ENCODE measurements around the gene ARHGEF16.

The ARHGEF16 gene

DNA sequence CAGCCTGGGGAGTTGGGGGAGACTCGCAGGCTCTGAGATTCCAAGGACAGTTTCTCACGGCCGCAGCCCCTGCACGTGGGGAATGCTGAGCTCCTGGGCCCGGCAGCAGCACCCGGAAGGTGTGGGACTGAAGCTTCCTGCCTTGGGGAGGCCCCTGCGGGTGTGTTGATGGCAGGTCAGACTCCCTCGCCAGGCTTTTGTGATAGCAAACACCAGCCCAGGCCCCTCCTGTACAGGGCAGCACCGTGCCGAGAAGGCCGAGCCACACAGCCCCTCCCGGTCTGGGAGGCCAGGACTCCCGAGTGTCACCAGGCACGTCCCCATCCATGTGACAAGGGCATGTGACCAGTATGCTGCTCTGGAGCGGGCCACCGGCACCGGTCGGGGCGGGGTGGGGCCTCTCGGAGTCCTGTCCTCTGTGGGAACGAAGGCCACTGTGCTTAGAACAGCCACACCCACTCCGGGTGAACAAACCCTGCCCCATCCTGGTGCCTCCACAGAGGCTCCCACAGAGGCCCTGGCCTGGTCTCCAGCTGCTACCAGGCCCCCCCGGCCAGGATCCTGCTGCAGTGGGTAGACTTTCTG lies 31.1 kb upstream of the ARHGEF16 start:
- no peak for DNase-seq

DNA sequence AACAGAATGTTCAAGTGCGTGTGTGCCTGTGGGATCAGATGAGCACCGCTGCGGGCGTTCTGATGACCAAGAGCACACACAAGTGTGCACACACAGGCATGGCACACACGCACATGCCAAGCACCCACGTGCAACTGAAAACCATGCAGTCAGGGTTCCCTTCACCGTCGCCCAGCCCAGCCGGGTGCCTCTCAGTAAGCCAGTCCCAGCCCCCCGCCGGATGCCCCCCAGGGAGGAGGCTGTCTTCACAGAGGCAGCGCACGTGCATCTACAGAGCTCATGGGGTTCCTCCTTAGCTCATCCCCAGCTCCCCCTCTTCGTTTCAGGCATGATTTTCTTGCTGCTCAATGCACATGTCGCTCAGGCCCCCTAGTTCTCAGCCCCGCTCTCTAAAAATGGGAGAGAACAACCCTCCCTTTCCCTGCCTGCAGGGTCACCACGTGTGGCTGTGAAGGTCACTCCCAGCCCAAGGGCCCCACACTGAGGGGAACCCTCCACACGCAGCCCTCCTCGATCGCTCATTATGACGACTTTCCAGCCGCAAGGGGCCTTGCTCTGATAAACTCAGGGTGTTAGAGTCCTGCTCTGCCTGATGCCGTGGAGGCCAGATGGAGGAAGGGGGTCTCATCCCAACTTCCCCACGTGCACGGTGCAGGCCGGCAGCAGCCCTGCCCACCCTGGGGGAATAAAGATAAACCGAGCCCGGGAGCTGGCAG lies 30.4 kb upstream of the ARHGEF16 start:
- no peak for DNase-seq

DNA sequence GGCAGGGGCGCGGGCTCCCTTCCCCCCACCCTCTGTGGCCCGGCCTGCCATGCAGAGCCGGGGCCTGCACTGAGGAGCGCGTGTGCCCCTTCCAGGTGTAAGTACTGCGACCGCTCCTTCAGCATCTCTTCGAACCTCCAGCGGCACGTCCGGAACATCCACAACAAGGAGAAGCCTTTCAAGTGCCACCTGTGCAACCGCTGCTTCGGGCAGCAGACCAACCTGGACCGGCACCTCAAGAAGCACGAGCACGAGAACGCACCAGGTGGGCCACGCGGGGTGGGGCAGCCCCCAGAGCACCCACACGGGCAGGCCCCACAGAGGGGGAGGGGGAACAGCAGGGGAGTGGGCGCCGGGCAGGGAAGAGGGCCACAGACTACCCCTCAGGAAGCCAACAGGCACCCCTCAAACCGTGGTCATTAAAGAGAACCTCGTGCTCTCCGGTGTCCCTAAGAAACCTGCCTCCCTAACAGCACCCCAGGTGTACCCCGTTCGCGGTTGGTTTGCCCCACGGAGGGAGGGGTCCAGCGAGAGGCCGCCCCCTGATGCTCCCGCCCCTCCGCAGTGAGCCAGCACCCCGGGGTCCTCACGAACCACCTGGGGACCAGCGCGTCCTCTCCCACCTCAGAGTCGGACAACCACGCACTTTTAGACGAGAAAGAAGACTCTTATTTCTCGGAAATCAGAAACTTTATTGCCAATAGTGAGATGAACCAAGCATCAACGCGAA lies 28.8 kb upstream of the ARHGEF16 start:
- DNase-seq: no peak

DNA sequence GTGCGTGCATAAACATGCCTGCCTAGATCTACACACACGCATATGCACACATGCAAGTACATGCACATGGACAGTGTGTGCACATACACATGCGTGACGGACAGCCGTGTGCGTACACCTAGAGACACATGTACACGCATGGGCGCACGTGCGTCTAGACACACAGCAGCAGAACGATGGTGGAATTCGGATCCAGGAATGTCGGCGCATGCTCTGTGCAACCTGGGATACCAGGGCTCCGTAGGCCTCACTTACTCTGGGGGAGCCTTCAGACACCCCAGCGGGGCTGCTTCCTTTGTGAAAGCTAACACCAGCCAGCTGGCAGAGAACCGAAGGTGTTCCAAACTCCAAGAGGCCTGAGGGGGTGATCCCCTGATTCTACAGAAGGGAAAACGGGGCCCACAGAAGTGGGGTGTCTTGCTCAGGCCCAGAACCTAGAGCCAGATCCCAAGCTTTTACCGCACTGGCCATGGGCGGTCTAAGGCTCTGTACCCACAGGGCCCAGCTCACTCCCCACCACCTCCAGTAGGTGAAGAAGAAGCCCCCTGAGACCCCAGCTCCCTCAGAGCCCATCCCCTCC lies 27.4 kb upstream of the ARHGEF16 start:
- DNase-seq: no peak

DNA sequence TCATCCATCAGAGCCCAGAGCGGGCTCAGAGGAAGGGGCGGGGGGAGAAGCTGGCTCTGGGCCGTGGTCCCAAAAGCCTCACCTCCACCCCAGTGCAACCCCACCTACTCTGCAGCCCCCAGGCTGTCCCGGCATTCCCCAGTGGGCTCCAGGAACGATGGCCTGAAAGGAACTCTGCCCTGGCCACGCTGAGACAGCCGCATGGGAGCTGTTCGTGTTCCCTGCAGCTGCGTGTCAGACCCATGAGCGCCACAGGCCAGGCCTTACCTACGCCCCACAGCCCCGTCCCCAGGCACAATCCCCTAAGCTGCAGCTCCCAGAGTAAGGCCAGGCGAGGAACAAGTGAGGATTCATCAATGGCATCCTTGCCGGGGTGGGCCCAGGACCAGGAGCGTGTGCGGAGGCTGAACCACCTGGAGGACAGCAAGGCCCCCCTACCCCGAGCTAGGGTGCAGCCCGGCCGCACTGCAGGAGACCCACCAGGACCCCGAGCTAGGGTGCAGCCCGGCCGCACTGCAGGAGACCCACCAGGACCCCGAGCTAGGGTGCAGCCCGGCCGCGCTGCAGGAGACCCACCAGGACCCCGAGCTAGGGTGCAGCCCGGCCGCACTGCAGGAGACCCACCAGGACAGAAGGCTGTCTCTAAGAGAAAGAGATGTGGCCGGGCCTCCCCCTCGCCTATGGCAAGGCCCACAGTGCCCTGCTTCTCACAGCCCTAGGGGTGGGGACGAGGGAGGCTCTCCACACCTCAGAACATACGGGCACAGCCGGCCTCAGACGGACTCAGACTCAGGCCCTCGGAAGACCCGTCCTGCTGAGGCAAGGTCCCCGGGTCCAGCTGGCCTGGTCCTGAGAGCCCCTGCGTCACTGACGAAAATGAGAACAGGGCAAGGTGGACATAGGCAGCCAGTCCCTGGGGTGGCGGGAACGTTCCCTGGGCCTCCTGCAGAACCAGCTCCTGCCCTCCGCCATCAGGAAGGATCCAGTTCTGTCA lies 26.5 kb upstream of the ARHGEF16 start:
- DNase-seq: no peak

DNA sequence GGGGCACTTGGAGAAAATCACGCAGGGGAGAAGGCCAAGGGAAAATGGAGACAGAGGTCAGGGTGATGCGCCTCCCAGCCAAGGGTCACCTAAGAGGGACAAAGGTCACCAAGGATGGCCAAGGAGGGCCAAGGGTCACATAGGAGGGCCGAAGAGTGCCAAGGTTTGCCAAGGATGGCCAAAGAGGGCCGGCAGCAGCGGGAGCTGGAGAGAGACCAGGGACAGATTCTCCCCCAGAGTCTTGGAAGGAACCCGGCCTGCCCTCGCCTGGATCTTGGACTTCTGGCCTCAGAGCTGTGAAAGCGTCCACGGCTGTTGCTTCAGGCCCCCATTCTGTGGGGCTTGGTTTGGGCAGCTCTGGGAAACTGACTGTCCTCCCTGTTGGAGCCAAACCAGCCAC lies 25.6 kb upstream of the ARHGEF16 start:
- DNase-seq: no peak

DNA sequence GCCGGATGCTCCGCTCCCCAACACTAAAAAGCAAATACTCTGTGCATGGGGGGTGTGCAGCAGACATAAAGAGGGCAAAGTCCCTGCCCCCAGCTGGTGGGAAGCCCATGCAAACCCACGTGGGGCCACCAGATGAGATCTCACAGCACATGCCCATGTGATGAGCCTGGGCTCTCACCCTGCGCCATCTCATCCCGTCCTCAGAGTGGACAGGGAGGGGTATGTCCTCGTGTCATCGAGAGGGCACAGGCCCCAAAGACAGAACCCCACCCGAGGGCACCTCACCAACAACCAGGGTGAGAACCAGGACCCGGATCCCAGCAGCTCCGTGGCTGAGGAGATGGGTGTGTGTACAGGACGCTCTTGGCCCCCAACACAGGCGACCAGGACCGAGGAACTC lies 25.1 kb upstream of the ARHGEF16 start:
- no peak for DNase-seq

DNA sequence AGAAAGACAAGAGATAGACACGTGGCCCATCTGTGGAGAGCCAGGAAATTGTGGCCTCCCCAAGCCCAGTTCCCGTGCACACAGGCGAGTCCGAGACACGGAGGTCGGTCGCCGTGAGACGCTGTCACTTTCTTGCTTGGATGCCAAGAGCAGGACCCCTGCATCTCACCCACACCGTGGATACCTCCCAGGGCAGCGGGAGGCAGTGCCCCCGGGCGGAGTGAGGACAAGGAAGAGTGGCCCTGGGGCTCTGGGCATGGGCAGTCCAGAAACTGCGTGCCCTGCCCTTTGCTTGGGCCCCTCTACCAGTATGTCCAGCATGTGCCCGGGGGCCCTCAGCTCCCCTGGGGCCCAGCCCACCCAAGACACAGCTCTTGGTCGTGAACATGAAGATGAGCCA lies 24.7 kb upstream of the ARHGEF16 start:
- no peak for DNase-seq

DNA sequence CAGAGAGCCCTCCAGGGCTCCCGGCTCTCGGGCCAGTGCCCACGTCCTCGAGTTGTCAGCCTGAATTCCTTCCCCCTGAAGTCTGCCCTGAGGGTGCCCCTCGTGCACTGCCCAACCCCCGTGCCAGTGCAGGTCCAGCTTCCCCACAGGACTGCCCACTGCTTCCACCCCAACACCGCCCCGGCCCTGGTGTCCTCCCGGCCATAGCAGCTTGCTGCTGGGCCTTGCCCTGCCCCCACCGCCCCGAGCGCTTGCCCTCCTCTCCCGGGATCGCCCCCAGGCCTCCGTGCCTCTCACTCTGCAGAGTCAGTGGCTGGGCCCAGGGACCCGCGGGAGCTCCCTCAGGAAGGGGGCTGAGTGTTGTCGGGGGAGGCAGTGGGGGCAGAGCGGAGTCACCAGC lies 24.1 kb upstream of the ARHGEF16 start:
- no peak for DNase-seq

DNA sequence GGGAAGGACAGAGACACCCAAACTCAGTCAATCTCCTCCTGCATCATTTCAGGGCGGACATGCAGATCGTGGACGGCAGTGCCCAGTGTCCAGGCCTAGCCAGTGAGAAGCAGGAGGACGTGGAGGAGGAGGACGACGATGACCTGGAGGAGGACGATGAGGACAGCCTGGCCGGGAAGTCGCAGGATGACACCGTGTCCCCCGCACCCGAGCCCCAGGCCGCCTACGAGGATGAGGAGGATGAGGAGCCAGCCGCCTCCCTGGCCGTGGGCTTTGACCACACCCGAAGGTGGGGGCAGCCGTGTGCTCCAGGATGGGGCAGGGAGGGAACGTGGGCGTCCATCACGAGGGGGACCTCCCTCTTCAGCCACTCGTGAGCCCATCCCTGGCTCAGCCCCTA lies 23.6 kb upstream of the ARHGEF16 start:
- no peak for DNase-seq

DNA sequence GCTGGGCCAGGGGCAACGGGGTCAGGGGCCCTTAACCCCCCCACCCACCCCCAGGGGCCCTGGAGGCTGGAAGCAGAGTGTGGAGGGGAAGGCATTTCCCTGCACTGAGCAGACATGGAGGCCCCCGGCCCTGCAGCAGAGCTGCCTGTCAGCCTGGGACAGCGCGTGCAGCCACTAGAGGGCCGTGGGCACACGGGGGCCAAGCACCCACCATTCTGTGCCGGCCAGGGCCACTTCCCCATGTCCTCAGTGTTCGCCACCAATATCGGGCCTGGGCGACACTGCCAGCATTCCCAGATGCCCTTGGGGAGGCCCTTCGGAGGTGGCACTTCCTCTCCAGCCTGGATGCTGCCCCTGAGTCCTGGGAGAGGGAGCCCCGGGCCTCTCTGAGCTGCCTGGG lies 23.2 kb upstream of the ARHGEF16 start:
- no peak for DNase-seq

DNA sequence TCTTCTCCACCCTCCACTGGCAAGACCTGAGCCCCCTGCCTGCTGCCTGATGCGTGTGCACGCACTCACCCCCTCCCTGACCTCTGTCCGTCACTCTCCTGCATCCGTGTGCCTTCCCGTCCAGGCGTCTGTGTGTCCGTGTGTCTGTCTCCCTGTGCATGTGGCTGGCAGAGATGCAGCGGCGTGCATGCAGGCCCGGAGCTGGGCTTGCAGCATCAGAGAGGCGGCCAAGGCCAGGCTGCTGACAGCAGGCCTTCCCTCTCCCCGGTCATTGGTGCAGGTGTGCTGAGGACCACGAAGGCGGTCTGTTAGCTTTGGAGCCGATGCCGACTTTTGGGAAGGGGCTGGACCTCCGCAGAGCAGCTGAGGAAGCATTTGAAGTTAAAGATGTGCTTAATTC lies 22.8 kb upstream of the ARHGEF16 start:
- no peak for DNase-seq

DNA sequence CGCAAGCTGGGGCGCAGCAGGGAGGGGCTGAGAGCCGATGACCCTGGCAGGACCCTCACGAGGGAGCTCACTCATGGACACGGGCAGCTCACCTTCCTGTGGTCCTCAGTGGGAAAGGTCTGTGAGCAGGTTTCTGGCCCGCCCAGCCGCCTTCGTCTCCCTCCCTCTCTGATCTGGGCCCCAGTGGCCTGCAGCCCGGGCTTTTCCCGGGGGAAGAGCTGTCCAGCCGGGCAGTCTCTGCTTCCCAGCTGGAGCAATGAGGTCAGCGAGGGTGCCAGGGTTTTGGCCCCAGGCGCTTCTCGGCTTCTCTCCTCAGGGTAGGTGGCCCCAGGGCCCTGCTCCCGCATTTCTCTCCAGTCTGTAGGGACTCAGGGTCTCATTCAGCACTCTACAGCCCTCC lies 22.2 kb upstream of the ARHGEF16 start:
- DNase-seq: no peak

DNA sequence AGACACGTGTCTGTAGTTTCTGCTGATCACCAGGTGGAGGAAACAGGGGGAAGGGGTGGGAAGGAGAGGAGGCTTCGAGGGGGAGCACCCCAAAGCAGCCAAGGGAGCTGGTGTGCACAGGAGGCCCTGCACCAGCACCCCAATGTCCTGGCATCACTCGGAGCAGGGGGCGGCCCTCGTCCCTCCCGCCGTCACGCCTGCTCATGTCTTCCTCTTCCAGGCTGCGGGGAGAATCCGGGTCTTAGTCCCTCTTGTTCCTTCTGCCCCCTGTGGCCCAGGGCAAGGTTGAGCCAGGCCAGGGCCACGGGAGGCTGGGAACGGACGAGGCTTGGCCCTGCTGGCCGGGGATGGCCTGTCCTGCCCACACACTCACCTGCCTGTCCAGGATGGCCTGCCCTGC lies 21.4 kb upstream of the ARHGEF16 start:
- no peak for DNase-seq

DNA sequence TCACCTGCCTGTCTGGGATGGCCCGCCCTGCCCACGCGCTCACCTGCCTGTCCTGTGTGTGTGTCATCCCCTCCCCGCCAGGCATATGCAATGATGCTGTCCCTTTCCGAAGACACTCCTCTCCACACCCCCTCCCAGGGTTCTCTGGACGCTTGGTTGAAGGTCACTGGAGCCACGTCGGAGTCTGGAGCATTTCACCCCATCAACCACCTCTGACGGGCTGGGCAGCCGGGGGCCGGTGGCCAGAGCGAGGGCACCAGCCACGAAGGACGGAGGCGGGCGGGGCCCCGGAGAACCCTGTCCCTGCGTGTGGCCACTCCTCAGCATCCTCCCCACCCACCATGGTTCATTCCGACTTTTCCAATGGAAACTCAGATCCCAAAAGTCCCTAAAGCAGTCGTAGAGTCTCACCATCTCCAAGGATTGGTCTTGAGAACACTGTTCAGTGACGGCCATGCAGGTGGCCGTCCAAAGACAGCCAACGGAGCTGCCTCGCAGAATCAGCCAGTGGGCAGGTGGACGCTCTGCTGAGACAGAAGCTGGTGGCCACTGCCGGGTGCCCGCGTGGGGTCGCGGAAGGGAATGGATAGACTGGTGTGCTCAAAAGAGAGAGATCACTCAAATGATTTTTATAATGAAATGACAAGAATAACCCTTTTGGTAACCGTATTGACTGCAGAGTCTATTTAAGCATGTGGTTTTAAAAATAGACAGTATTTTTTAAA lies 20.7 kb upstream of the ARHGEF16 start:
- no peak for DNase-seq

DNA sequence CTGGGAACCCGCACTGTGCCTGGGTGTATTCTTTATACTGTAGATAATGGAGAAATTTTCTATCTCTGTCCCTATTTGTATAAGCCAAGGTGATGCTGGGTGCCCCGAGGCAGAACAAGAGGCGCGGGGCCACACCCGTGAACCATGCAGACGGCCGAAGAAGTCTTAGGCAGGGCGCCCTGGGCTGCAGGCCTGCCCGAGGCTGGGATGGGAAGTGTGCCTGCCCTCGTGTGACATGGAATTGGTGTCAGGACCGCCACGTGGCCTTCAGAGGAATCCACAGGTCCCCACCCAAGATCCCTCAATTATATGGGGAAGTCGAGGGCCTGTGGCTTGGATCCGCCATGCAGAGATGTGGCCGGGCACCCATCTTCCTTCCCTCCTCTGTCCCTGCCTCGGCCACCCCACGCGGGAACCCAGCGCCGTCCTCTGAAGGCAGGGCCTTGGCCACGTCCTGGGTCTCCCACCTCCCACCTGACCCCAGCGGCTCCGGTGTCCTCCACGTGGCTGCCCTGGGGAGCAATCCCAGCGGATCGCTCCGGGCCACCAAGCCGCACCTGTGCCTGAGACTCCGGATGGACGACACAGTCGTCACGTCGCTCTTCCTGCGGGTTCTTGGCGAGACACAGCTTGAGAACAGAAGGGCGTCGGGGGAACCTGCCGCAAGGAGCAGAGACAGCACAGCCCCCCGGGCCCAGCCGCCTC lies 19.9 kb upstream of the ARHGEF16 start:
- no peak for DNase-seq

DNA sequence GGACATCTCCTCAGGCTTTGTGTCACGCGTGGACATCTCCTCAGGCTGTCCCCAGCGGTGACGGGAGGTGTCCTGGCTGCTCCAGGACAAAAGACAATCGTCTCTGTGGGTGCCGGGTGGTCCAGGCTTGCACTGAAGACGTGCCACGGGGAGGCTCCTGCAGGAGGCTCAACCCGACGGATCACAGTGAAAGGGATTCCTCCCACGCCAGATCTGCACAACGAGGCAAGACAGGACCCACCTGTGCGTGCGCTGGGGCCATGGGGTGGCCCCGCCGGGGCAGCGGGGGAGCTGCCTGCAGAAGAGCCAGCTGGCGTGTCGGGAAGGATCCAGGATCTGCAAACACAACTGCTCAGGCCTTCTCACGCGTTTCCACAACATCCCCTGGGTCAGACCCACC lies 18.8 kb upstream of the ARHGEF16 start:
- DNase-seq: no peak

DNA sequence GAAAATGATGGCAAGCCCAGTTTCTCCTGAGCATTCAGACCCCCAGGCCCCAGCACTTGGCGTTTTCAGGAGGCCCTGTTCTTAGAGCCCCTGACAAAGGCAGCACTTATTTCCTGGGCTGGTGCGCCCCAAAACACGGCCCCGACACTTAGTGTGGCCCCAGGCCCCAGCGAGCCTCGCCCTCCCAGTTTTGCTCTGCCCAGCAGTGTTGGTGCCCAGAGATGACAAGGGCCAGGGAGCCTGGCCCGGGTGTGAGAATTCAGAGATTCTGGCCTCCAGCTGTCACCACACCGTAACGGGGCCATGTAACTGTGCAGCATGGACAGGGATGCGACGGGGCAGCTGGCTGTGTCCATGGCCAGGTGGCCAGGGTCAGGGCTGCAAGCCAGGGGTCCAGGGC lies 18.0 kb upstream of the ARHGEF16 start:
- DNase-seq: no peak

DNA sequence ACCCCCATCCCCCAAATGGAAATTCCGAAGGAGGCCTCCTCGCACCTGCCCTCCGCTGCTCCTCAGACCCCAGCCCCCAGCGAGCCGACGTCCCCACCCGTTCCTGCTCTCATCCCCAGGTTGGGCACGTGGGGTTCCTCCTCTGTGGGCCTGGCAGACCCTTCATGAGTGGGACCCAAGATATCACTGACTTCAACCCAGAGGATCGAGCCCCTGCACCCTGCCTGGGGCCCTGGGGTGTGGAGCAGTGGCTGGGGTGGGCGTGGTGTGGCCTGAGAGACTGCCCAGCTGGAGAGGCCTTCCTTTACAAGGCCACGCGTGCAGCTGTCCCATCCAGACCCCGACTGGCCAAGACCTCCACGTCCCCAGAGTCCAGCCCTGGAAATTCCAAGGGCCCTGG lies 17.6 kb upstream of the ARHGEF16 start:
- DNase-seq: no peak

DNA sequence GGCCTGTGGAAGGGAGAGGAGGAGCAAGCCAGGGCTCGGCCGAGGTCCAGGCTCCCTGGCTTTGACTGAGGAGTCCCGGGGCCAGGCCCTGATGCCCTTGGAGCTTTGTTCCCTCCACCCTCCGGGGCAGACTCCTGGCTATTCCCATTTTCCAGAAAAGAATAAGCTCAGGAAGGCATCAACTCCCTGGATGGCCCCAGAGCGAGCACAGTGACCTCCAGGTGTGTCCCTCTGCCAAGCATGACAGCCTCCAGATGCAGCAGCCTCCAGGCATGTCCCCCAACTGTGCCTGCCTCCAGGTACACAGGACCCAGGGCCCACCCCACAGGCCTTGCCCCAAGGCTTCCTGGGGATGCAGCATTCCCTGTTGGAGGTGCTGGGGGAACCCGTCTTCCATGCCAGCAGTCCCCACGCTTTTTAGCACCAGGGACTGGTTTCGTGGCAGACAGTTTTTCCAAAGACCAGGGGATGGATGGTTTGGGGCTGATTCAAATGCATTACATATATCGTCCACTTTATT lies 15.7 kb upstream of the ARHGEF16 start:
- no peak for DNase-seq
